ENCODE data around the gene ABCB11.

DNA sequence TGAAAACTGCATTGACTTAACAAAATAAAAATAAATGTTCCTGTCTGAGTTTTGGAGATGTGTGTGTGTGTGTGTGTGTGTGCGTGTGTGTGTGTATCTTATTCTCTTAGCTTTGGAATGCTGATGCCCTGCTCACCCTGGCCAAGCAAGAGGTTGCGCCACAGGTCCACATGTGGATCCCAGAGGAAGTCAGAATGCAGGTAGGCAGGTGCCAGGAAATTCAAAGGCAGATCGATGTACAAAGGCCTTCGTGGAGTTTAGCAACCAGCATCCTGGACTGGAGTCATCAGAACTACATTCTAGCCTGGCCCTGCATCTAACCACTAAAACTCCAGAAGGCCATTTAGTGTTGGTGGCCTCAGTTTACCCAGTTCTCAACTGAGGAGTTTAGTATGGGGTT, 117.6 kb downstream of the ABCB11 start:
- TF ChIP-seq, protein P1, sequence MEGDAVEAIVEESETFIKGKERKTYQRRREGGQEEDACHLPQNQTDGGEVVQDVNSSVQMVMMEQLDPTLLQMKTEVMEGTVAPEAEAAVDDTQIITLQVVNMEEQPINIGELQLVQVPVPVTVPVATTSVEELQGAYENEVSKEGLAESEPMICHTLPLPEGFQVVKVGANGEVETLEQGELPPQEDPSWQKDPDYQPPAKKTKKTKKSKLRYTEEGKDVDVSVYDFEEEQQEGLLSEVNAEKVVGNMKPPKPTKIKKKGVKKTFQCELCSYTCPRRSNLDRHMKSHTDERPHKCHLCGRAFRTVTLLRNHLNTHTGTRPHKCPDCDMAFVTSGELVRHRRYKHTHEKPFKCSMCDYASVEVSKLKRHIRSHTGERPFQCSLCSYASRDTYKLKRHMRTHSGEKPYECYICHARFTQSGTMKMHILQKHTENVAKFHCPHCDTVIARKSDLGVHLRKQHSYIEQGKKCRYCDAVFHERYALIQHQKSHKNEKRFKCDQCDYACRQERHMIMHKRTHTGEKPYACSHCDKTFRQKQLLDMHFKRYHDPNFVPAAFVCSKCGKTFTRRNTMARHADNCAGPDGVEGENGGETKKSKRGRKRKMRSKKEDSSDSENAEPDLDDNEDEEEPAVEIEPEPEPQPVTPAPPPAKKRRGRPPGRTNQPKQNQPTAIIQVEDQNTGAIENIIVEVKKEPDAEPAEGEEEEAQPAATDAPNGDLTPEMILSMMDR (conservative IDR thresholded peaks at IDR 0.05; ENCODE audit: low read depth, low read length): no peak
- no peak for TF ChIP-seq EZH2 (IDR thresholded peaks at IDR 0.05; ENCODE audit: low read length, unreplicated experiment)
